ENCODE measurements around the gene DCUN1D2. TPM values are rescaled to one million over a fixed set of nuclear protein-coding genes. Genes with fewer than 3 reads are reported as not detected.

Gene DCUN1D2
- total and polyA plus RNA-seq, 10 of the 15 experiments (the other 5 are each of a cell fraction or from before 2014, with no cell fraction given) = 2.5 to 23.6 (median 9.3) TPM

DNA sequence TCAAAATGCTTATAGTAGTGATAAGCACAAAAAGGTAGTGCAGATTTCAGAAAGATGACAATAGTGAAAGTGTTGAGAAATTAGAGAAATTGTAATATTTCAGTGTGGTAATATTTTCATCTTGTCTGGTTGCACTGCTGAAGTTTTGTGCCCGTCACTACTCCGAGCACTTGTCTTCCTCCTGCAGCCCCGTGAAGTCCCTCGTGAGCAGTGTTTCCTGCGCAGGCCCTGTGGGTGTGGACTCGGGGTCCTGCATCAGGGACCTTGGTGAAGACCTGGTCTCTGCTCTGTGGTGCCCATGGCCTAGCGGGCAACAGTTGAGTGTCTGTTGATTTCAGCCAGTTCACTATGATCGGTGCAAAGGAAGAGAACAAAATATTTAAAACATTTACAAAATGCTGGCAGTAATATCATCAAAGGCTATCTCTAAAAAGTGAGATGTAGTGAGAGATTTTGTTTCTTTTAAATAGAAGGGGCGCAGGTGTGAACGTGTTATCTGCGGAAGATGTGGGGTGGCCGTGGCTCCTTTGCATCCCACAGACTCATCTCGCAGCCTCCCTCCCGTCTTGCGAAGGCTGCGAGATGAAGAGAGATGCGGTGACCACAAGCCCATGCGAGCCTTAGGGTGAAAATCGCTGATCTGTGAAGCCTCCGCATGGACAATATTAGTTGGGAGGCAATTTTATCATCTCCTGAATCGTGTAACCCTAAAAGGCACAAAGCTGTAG, 27.7 kb upstream of the DCUN1D2 start:
- ATAC-seq = no peak
- Histone ChIP-seq H3K27ac (ENCODE audit: control insufficient read depth, insufficient read depth) (no peak overlapping the region), H3K4me1 (ENCODE audit: control insufficient read depth, insufficient read depth, low read length) (no peaks in the 10 kb centered on the region), H3K27me3 (replicated peaks in 1 of 2; ENCODE audit: control insufficient read depth in 2 of 2, insufficient read depth in 2 of 2, low read length in 1 of 2) (no peaks in the 10 kb centered on the region), H3K79me2 (ENCODE audit: control insufficient read depth, insufficient read depth, low read length) (no peaks in the 10 kb centered on the region), H3K36me3 (ENCODE audit: control insufficient read depth in 2 of 2, insufficient read depth in 2 of 2, low read length in 1 of 2) (peaks cover 0 to 12% of the 10 kb centered on the region in 2 experiments; a peak in 2 of 4 replicates), H2AFZ (ENCODE audit: control insufficient read depth, low read depth, low read length) (no peak overlapping the region), H3K4me3 (no peak overlapping the region), H3K4me2 (ENCODE audit: control insufficient read depth, insufficient read depth) (no peak overlapping the region), H3K9me3 (replicated peaks; ENCODE audit: control insufficient read depth, insufficient read depth, low read length) (no peaks in the 10 kb centered on the region), H3K9ac (ENCODE audit: control insufficient read depth, insufficient read depth, low read length) (no peak overlapping the region), H4K20me1 (ENCODE audit: control insufficient read depth, insufficient read depth) (no peaks in the 10 kb centered on the region)
- DNase-seq (ENCODE audit: low read depth, low spot score) = no peak
- TF ChIP-seq HDGF (IDR thresholded peaks at IDR 0.05) (no peak), RUNX3 (IDR thresholded peaks at IDR 0.05; ENCODE audit: low read length) (no peak), POLR2AphosphoS5 (IDR thresholded peaks at IDR 0.05; ENCODE audit: low read length) (no peak), CEBPB (IDR thresholded peaks at IDR 0.05; ENCODE audit: borderline replicate concordance in 1 of 2, low read depth in 2 of 2, low read length in 2 of 2) (no peak), YBX1 (IDR thresholded peaks at IDR 0.05) (no peak)
- TF ChIP-seq, protein P1, sequence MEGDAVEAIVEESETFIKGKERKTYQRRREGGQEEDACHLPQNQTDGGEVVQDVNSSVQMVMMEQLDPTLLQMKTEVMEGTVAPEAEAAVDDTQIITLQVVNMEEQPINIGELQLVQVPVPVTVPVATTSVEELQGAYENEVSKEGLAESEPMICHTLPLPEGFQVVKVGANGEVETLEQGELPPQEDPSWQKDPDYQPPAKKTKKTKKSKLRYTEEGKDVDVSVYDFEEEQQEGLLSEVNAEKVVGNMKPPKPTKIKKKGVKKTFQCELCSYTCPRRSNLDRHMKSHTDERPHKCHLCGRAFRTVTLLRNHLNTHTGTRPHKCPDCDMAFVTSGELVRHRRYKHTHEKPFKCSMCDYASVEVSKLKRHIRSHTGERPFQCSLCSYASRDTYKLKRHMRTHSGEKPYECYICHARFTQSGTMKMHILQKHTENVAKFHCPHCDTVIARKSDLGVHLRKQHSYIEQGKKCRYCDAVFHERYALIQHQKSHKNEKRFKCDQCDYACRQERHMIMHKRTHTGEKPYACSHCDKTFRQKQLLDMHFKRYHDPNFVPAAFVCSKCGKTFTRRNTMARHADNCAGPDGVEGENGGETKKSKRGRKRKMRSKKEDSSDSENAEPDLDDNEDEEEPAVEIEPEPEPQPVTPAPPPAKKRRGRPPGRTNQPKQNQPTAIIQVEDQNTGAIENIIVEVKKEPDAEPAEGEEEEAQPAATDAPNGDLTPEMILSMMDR (IDR thresholded peaks at IDR 0.05 in 2 of 3, conservative IDR thresholded peaks at IDR 0.05 in 1 of 3; ENCODE audit: control insufficient read depth in 2 of 3, extremely low read depth in 1 of 3, insufficient read depth in 1 of 3, low read depth in 3 of 3, low read length in 3 of 3) = no peak
- TF ChIP-seq, protein P2, sequence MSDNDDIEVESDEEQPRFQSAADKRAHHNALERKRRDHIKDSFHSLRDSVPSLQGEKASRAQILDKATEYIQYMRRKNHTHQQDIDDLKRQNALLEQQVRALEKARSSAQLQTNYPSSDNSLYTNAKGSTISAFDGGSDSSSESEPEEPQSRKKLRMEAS (IDR thresholded peaks at IDR 0.05; ENCODE audit: low read depth, low read length) = no peak
- no TSS peak for BruUV-seq (replicated peaks)
- intact Hi-C loops (cut with micrococcal nuclease; ENCODE audit: unreplicated experiment) = no loop called here
- in situ Hi-C loops (cut with MboI) = no loop called here
- RAD21 ChIA-PET (ENCODE audit: unreplicated experiment) = no interaction called here
- FAIRE-seq = no peak
- POLR2A ChIA-PET = no interaction called here
- SMC1A ChIA-PET (ENCODE audit: uncharacterized antibody, unreplicated experiment) = interaction anchor here (1.2 kb wide), 1 partner anchor 25 kb away, joined by 3 read pairs; no protein-coding TSS in a partner anchor
- WGBS (ENCODE audit: insufficient coverage, insufficient replicate concordance, low lambda C conversion rate, missing lambda C conversion rate) = 98% methylated on average over 21 of the region's 21 CpGs
- CTCF ChIA-PET = no interaction called here
